Mesenchymal stem cell (in vitro differentiated cells and primary cell): Measurements from ENCODE around the gene HLA-A.

Experiments
- DNase-seq: peaks from one replicate; pipeline ENCODE4 v3.0.0-alpha.2; 2013
- H2AFZ ChIP-seq: one replicate; pipeline ENCODE4 v1.6.1; 2013; ENCODE audit warnings: low read depth, mild to moderate bottlenecking, control low read depth, inconsistent platforms, low read length, moderate library complexity
- H2AK5ac ChIP-seq: 2 replicates; pipeline ENCODE4 v1.6.1; 2013; ENCODE audit warnings: low read length, moderate library complexity, mild to moderate bottlenecking, inconsistent platforms; ENCODE audit not compliant: severe bottlenecking
- H2BK120ac ChIP-seq: one replicate; pipeline ENCODE4 v1.6.1; 2013; ENCODE audit warnings: low read depth, mild to moderate bottlenecking, inconsistent platforms, low read length, moderate library complexity
- H2BK12ac ChIP-seq, 2 experiments: one replicate each; pipeline ENCODE4 v1.6.1; 2013; ENCODE audit warnings: inconsistent platforms in 2 of 2, low read length in 2 of 2, mild to moderate bottlenecking in 2 of 2, moderate library complexity in 2 of 2, control low read depth in 1 of 2
- H2BK15ac ChIP-seq: one replicate; pipeline ENCODE4 v1.6.1; 2013; ENCODE audit warnings: mild to moderate bottlenecking, low read depth, inconsistent platforms; ENCODE audit not compliant: poor library complexity, severe bottlenecking
- H2BK5ac ChIP-seq: 2 replicates; pipeline ENCODE4 v1.6.1; 2013; ENCODE audit warnings: low read depth, mild to moderate bottlenecking, low read length, control low read depth, inconsistent platforms; ENCODE audit not compliant: poor library complexity, severe bottlenecking
- H3K14ac ChIP-seq, 2 experiments: one replicate each; pipeline ENCODE4 v1.6.1; 2013; ENCODE audit warnings: inconsistent platforms in 2 of 2, low read length in 2 of 2, control low read depth in 1 of 2, mild to moderate bottlenecking in 1 of 2, moderate library complexity in 1 of 2
- H3K18ac ChIP-seq, 2 experiments: one replicate each; pipeline ENCODE4 v1.6.1; 2013; ENCODE audit warnings: inconsistent platforms in 2 of 2, low read length in 2 of 2, control low read depth in 1 of 2, low read depth in 1 of 2, mild to moderate bottlenecking in 1 of 2
- H3K23ac ChIP-seq, 2 experiments: one replicate each; pipeline ENCODE4 v1.6.1; 2013; ENCODE audit warnings: inconsistent platforms in 2 of 2, low read length in 2 of 2, mild to moderate bottlenecking in 2 of 2, moderate library complexity in 2 of 2, control low read depth in 1 of 2
- H3K27ac ChIP-seq: 2 replicates; pipeline ENCODE4 v1.5.1; 2013; ENCODE audit warnings: mild to moderate bottlenecking, moderate library complexity, low read length, control low read depth, inconsistent platforms; ENCODE audit not compliant: poor library complexity, severe bottlenecking
- H3K27me3 ChIP-seq, 2 experiments: 2 replicates each; pipeline versions ENCODE4 v1.6.1 to v1.7.0; 2013; ENCODE audit warnings: low read length in 2 of 2, mild to moderate bottlenecking in 2 of 2, moderate library complexity in 2 of 2, control low read depth in 1 of 2, inconsistent platforms in 1 of 2; ENCODE audit not compliant: control insufficient read depth in 1 of 2, insufficient read depth in 1 of 2
- H3K36me3 ChIP-seq, 2 experiments: 2 replicates each; pipeline versions ENCODE4 v1.6.1 to v1.7.0; 2013; ENCODE audit warnings: low read length in 2 of 2, control low read depth in 1 of 2, inconsistent platforms in 1 of 2, low read depth in 1 of 2, mild to moderate bottlenecking in 1 of 2; ENCODE audit not compliant: insufficient read depth in 2 of 2, control insufficient read depth in 1 of 2
- H3K4ac ChIP-seq, 2 experiments: one replicate each; pipeline ENCODE4 v1.6.1; 2013; ENCODE audit warnings: inconsistent platforms in 2 of 2, low read length in 2 of 2, mild to moderate bottlenecking in 2 of 2, moderate library complexity in 2 of 2, control low read depth in 1 of 2, low read depth in 1 of 2
- H3K4me1 ChIP-seq: 2 replicates; pipeline ENCODE4 v1.6.1; 2013; ENCODE audit warnings: low read depth, low read length, control low read depth; ENCODE audit not compliant: control insufficient read depth, insufficient read depth
- H3K4me2 ChIP-seq: 2 replicates; pipeline ENCODE4 v1.6.1; 2013; ENCODE audit warnings: low read length, mild to moderate bottlenecking, inconsistent platforms; ENCODE audit not compliant: poor library complexity, severe bottlenecking
- H3K4me3 ChIP-seq, 2 experiments: 2 replicates each; pipeline versions ENCODE4 v1.5.1 to v1.7.0; 2013; ENCODE audit warnings: low read length in 2 of 2, mild to moderate bottlenecking in 2 of 2, control low read depth in 1 of 2, low read depth in 1 of 2; ENCODE audit not compliant: insufficient read depth in 1 of 2
- H3K79me1 ChIP-seq: replicated peaks from 2 replicates; pipeline ENCODE4 v1.6.1; 2013; ENCODE audit warnings: mild to moderate bottlenecking, control low read depth, low read length, inconsistent platforms; ENCODE audit not compliant: poor library complexity, severe bottlenecking
- H3K9ac ChIP-seq: 2 replicates; pipeline ENCODE4 v1.7.0; 2013; ENCODE audit warnings: mild to moderate bottlenecking, low read length, moderate library complexity
- H3K9me3 ChIP-seq: 2 replicates; pipeline ENCODE4 v1.7.0; 2013; ENCODE audit warnings: mild to moderate bottlenecking, low read length; ENCODE audit not compliant: control insufficient read depth
- H4K8ac ChIP-seq: one replicate; pipeline ENCODE4 v1.6.1; 2013; ENCODE audit warnings: inconsistent platforms, mild to moderate bottlenecking, low read length, moderate library complexity
- H4K91ac ChIP-seq: one replicate; pipeline ENCODE4 v1.6.1; 2013; ENCODE audit warnings: mild to moderate bottlenecking, low read length, inconsistent platforms
- WGBS: methylation state at CpG from one replicate; pipeline ENCODE4 v1.1.7; 2013; ENCODE audit warnings: mixed read lengths; 5-methylcytosine and 5-hydroxymethylcytosine counted together

The HLA-A gene

DNA sequence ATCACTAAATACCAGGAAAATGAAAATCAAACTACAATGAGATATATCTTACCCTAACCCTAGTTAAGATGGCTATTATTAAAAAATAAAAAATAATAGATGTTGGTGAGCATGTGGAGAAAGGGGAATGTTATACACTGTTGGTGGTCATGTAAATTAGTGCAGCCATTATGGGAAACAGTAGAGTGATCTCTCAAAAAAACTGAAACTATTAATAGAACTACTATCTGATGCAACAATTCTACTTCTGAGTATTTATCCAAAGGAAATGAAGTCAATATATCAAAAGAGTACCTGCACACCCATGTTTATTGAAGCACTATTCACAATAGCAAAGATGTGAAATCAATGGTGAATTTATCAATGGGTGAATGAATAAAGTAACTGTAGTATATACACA lies 48.6 kb downstream of the HLA-A start:
- no peak overlapping the region for H3K4ac ChIP-seq
- no peak overlapping the region for H4K91ac ChIP-seq
- H3K9ac ChIP-seq, result no peak overlapping the region
- H2BK120ac ChIP-seq, result no peak overlapping the region
- no peaks in the 10 kb centered on the region for H3K79me1 ChIP-seq
- DNase-seq, result no peak
- peaks cover 7% of the 10 kb centered on the region for H3K4me1 ChIP-seq
- no peak overlapping the region for H2BK15ac ChIP-seq
- no peak overlapping the region for H2AK5ac ChIP-seq
- H3K18ac ChIP-seq, result no peak overlapping the region
- H3K27me3 ChIP-seq, result peaks cover 0 to 32% of the 10 kb centered on the region in 2 experiments
- H3K14ac ChIP-seq, result no peak overlapping the region
- no peak overlapping the region for H2BK12ac ChIP-seq
- no peak overlapping the region for H2BK5ac ChIP-seq
- H3K27ac ChIP-seq, result no peak overlapping the region
- no peaks in the 10 kb centered on the region for H3K9me3 ChIP-seq
- H4K8ac ChIP-seq, result no peak overlapping the region
- H3K23ac ChIP-seq, result no peak overlapping the region
- no peaks in the 10 kb centered on the region for H3K36me3 ChIP-seq
- no peak overlapping the region for H3K4me3 ChIP-seq
- no peak overlapping the region for H3K4me2 ChIP-seq
- no peak overlapping the region for H2AFZ ChIP-seq

DNA sequence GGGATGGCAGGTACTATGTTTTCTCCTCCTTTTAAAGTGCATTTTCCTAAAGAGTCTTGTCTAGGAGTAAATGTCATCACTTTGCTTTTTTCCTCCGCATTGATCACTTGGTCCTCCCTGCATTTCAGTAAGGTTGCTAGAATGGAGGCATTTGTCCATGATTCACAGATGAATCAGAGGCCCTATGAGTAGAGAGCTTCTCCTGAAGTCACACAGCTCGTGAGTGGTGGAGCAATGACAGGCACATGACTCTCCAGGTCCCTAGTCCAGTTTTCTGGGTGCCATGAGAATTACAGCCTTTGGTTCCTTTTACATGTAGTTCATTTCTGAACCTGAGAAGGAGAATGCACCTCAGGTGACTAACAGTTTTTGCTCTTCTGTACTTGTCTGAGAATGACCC lies 50.5 kb downstream of the HLA-A start:
- H3K23ac ChIP-seq, result no peak overlapping the region
- peaks cover 7% of the 10 kb centered on the region for H3K4me1 ChIP-seq
- 53% methylated on average over 2 of the region's 2 CpGs for whole genome bisulfite sequencing

DNA sequence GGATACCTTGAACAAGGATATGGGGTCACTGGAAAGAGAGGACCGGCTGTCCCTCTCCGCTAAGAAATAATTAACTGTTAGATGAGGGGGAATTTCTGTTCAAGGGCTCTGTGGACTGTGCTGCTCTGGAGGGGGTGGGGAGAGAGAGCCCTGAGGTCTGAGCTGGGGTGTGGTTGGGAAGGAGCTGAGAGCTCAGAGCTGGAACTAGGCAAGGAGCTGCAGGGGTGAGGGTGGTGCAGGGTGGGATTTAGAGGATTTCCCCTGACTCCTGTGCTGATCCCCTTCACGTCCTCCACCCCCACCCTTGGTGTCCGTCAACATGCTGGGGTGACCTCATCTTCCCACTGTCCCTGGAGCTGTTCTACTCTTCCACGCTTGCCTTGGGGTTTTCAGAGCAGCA lies 52.5 kb downstream of the HLA-A start:
- no peak overlapping the region for H3K4me2 ChIP-seq
- 87% methylated on average over 4 of the region's 5 CpGs for WGBS
- H3K4me1 ChIP-seq, result peaks cover 7% of the 10 kb centered on the region
- no peak overlapping the region for H2BK5ac ChIP-seq
- no peak overlapping the region for H3K14ac ChIP-seq
- H4K91ac ChIP-seq, result no peak overlapping the region
- H3K27ac ChIP-seq, result no peak overlapping the region
- no peak overlapping the region for H2BK12ac ChIP-seq
- H2BK15ac ChIP-seq, result no peak overlapping the region
- no peak overlapping the region for H2AK5ac ChIP-seq
- no peak overlapping the region for H4K8ac ChIP-seq
- H3K4ac ChIP-seq, result no peak overlapping the region
- H3K79me1 ChIP-seq, result no peaks in the 10 kb centered on the region
- H3K9ac ChIP-seq, result no peak overlapping the region
- H2AFZ ChIP-seq, result no peak overlapping the region
- H3K23ac ChIP-seq, result no peak overlapping the region
- DNase-seq, result no peak
- peaks cover 5 to 60% of the 10 kb centered on the region in 2 experiments for H3K27me3 ChIP-seq
- no peaks in the 10 kb centered on the region for H3K36me3 ChIP-seq
- no peaks in the 10 kb centered on the region for H3K9me3 ChIP-seq
- H3K4me3 ChIP-seq, result no peak overlapping the region
- no peak overlapping the region for H3K18ac ChIP-seq
- H2BK120ac ChIP-seq, result no peak overlapping the region

More for the DNA sequence above, 50.5 kb downstream of the HLA-A start:
- H2BK15ac ChIP-seq, result no peak overlapping the region
- H3K4ac ChIP-seq, result no peak overlapping the region
- no peak overlapping the region for H3K4me3 ChIP-seq
- H3K14ac ChIP-seq, result no peak overlapping the region
- no peaks in the 10 kb centered on the region for H3K79me1 ChIP-seq
- no peak overlapping the region for H3K18ac ChIP-seq
- H2BK12ac ChIP-seq, result no peak overlapping the region
- H2AFZ ChIP-seq, result no peak overlapping the region
- no peak overlapping the region for H2AK5ac ChIP-seq
- no peaks in the 10 kb centered on the region for H3K9me3 ChIP-seq
- H3K36me3 ChIP-seq, result no peaks in the 10 kb centered on the region
- no peak overlapping the region for H2BK120ac ChIP-seq
- peaks cover 0 to 40% of the 10 kb centered on the region in 2 experiments for H3K27me3 ChIP-seq
- H4K8ac ChIP-seq, result no peak overlapping the region
- no peak overlapping the region for H3K27ac ChIP-seq
- H2BK5ac ChIP-seq, result no peak overlapping the region
- H3K4me2 ChIP-seq, result no peak overlapping the region
- no peak overlapping the region for H4K91ac ChIP-seq
- peak overlapping the region; percentile 10 for H3K9ac ChIP-seq
- DNase-seq, result peak; percentile 37

DNA sequence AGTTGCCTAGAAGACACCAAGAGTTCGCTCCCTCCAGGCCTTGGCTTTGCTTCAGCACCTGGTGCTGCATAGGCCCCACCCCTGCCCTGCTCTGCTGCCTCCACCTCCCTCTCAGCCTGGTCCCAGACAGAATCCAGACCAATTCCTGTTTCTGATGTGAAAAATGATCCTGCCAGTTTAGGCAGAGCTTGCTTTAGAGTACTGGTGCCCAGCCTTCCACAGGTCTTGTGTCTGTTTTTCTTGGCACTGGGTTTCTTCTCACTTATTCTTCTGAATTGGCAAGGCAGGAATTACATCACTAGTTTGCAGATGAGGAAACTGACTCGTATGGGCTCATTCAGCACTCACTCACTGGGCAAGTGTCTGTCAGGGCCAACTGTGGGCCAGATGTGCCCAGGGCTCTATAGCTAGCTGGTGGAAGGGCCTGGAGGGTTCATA lies 53.0 kb downstream of the HLA-A start:
- no peak overlapping the region for H2BK120ac ChIP-seq
- H4K8ac ChIP-seq, result no peak overlapping the region
- peaks cover 7% of the 10 kb centered on the region for H3K4me1 ChIP-seq
- no peak overlapping the region for H3K4me2 ChIP-seq
- no peaks in the 10 kb centered on the region for H3K36me3 ChIP-seq
- H3K23ac ChIP-seq, result no peak overlapping the region
- H2AFZ ChIP-seq, result no peak overlapping the region
- H2BK15ac ChIP-seq, result no peak overlapping the region
- no peak overlapping the region for H2BK12ac ChIP-seq
- no peak overlapping the region for H3K9ac ChIP-seq
- H3K18ac ChIP-seq, result no peak overlapping the region
- no peak overlapping the region for H3K27ac ChIP-seq
- H3K14ac ChIP-seq, result no peak overlapping the region
- H3K9me3 ChIP-seq, result no peaks in the 10 kb centered on the region
- no peak overlapping the region for H2AK5ac ChIP-seq
- H3K79me1 ChIP-seq, result no peaks in the 10 kb centered on the region
- WGBS, result 59% methylated on average over 2 of the region's 2 CpGs
- H3K4ac ChIP-seq, result no peak overlapping the region
- DNase-seq, result no peak
- no peak overlapping the region for H2BK5ac ChIP-seq
- no peak overlapping the region for H3K4me3 ChIP-seq
- H3K27me3 ChIP-seq, result peaks cover 5 to 66% of the 10 kb centered on the region in 2 experiments
- no peak overlapping the region for H4K91ac ChIP-seq
